ENCODE results near the gene CSTF2.
A peak's percentile ranks its signal among the peaks of the same experiment; 100 is the strongest.
"Not testable (repeated sequence)": the region's sequence is repeated elsewhere in the genome, so short reads cannot be mapped to it uniquely, and the experiment has no call there.

CSTF2 gene, protein sequence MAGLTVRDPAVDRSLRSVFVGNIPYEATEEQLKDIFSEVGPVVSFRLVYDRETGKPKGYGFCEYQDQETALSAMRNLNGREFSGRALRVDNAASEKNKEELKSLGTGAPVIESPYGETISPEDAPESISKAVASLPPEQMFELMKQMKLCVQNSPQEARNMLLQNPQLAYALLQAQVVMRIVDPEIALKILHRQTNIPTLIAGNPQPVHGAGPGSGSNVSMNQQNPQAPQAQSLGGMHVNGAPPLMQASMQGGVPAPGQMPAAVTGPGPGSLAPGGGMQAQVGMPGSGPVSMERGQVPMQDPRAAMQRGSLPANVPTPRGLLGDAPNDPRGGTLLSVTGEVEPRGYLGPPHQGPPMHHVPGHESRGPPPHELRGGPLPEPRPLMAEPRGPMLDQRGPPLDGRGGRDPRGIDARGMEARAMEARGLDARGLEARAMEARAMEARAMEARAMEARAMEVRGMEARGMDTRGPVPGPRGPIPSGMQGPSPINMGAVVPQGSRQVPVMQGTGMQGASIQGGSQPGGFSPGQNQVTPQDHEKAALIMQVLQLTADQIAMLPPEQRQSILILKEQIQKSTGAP

DNA sequence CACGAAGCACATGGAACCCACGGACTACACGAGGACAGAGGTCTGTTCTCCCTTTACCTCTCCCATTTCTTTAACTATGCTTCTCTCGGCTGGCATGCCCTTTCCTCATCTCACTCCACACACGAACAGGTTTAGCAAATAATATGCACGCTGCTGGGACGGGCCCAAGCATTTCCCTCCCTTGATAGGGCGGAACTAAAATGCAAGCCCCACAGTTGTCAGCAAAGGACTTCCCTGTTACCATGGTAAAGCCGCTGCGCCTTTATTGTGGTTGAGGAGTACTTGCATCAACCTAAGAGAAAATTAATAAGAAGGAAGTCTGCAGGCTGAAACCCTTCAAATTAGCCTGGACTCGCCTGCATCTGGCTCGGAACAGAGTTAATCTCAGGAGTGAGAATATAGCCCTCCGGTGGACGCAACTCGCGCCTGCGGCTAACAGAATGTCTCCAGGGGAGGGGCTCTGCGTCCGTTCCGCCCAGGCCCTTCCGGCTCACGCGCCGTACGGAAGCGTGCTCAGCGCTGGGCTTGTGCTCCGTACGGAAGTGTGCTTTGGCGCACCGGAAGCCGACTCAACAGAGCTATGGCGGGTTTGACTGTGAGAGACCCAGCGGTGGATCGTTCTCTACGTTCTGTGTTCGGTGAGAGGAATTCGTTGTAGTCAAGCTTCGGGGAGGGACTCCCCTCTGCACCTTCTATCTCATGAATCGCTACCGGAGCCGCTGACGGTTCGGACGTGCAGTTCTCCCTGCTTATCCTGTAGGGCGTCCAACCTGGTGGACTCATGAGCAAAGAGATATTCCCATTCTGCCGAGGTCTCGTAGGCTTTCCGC is at the start of gene CSTF2:
CSTF2 (plus strand) TSS at position 555 of the 830 bp plus-strand sequence; CDS start at position 581, 26 bp downstream.
- DNase-seq (ENCODE audit: low read depth) = peak; percentile 63

DNA sequence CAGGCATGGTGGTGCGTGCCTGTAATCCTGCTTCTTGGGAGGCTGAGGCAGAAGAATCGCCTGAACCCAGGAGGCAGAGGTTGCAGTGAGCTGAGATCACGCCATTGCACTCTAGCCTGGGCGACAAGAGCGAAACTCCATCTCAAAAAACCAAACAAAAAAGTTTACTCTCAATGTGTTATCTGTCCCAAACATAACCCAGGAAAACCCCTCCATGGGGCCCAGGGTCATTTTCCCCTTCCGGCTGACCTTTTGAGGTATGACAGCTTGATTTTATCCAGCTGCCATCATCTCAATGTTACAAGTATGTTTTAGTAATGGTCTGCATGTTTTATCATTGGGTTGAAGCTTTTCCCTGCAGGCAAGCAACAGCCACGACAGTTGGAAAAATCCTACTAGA is 23.8 kb upstream of the CSTF2 start:
- not testable (repeated sequence) for DNase-seq (ENCODE audit: low read depth)

DNA sequence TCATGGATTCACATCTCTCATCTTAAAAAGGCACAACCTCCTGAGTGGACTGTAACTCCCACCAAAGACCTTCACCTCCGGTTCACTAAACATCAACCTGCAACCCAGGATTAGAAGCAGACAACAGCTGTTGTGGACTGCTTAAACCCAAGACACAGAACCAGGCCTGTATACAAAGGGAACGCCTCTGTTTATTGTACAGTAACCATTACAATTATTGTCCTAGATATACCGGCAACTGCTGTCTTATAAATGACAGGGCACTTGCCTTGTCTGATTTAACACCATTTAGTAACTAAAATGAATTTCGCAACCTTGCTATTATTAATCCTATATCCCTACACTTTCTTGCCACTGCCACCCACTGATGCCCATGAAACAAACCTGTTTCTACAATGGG is 22.8 kb upstream of the CSTF2 start:
- DNase-seq (ENCODE audit: low read depth) = no peak

DNA sequence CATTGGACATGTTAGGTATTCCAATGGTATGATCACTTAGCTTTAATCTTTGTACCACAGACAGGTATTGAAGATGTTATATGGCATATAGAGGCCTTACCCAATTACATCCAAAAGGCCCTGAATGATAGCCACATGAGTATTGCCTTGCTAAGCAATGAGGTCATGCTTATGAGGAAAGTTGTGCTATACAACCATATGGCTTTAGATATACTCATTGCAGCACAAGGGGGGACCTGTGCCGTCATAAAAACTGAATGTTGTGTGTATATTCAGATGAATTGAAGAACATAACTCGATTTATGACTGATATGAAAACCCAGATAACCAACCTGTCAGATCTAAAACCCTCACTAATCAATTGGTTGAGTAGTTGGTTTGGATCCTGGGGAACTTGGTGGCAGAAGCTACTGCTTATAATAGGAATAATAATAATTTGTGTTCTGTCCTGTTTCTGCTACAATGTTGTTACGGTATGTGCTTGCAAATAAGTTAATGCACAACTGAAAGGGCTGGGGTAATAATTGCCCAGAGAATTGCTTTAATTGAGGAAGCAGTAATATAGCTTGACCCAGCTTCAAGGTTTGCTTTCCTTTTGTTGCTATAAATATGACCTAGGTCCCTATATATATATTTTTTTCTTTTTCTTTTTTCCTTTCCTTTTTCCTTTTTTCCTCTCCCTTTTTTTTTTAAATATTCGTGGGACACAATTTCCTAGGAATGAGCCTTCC is 21.5 kb upstream of the CSTF2 start:
- no peak for DNase-seq (ENCODE audit: low read depth)

DNA sequence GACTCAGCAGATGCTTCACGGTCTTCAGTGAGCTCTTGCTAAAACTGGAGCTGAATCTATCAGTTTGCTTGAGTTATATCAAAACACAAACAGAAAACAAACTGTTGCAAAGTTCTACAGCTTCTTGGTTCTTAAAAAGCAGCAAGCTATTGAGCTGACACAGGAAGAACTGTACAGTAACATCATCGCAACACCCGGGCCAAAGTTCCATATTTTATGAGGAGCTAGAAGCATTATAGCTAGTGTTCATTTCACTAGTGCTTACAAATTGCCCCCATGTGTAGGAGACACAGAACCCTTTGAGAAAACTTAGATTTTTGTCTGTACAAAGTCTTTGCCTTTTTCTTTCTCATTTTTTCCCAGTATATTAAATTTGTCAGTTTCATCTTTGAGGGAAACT is 17.3 kb upstream of the CSTF2 start:
- DNase-seq (ENCODE audit: low read depth) = no peak

DNA sequence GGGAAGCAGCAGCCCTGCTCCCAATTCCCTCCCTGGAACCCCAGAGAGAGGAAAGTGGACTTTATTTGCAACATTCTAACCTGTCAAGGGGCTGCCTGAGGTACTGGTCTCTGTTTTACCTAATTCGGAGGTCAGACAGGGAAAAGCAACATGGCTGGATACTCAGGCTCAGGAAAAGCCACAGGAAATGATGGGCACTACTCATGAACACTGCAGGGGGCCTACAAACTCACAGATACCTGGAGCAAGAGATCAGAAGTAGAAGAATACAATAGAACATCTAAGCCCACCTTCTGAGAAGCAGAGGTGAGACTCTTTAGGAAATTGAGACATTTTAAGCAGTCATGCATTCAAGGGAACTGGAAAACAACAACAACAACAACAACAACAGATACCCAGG is 15.4 kb upstream of the CSTF2 start:
- DNase-seq (ENCODE audit: low read depth) = no peak

DNA sequence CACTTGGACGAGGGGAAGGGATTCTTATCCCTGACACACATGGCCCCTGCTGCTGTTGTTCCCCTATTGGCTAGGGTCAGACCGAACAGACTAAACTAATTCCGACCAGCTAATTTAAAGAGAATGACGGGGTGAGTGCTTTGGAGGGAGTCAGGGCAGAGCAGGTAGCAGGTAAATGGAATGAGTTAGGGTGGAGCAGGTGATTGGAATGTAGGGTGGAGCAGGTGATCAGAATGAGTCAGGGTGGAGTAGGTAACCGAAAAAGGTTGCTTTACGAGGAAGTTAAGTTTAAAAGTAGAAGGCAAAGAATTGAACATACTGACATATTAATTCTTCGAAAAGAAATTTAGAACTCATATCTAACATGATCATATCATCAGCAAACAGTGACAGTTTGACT is 11.9 kb upstream of the CSTF2 start:
- not testable (repeated sequence) for DNase-seq (ENCODE audit: low read depth)

DNA sequence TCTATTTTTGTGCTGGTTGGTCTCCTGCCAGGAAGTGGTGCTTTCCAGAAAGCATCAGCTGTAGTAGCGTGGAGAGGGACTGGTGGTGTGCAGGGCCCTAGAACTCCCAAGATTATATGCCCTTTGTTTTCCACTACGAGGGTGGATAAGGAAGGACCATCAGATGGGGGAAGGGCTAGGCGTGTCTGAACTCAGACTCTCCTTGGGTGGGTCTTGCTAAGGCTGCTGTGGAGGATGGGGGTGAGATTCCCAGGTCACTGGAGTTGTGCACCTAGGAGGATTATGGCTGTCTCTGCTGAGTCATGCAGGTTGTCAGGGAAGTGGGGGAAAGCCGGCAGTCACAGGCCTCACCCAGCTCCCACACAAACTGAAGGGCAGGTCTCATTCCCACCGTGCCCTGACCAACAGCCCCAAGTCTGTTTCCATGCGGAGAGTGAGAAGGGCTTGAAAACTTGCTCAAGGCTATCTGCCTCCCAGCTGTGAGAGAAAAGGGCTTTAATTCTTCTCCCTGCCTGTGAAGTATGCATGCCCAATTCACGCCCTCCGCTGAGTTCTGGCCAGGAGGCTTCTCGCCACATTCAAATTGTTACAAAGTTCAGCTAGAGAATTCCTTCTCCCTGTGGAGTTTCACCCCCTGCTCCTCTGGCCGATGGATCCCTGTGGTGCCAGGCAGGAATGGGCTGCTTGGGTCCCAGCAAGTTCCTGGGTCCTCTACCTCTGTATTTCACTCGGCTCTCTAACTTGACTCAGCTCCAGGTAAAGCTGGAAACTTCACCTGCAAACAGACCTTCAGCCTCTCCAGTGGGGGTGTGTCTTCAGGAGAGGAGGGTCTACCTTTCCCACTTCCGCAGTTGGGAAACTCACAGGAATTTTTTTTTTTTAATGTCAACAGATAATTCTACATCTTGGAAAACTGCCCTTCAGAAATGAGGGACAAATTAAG is 7.7 kb upstream of the CSTF2 start:
- no peak for DNase-seq (ENCODE audit: low read depth)

DNA sequence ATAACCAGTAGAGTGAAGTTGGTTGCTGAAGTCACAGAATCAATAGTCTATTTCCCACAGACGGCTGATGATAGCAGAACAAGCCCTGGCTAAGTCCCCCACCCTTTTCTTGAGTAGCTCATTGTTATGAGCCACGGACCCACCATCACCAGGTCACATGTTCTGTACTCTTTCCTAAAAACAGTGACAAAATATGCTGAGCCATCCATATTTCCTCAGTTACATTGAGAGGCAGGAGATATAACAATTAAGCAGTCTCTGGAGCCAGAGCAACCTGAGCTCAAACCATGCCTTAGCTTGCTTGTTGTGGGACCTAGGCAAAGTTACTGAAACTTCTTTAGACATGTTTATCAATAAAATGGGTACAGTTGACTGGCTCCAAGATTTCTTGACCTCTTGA is 2.9 kb upstream of the CSTF2 start:
- no peak for DNase-seq (ENCODE audit: low read depth)

DNA sequence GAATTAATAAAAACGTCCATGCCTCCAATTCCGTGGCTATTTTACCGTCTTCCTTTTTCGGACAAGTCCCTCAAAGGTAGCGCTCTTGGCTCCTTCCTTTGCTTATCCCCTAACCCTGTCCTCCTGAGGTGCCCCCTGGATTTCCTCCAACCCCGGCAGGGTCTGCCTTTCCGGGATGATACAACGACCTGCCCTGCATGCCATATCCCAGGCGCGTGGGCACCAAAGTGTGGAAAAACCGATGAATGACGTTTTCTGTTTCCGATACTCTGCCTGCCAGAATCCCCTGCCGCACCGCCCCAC is 706 bp upstream of the CSTF2 start:
- DNase-seq (ENCODE audit: low read depth) = no peak

DNA sequence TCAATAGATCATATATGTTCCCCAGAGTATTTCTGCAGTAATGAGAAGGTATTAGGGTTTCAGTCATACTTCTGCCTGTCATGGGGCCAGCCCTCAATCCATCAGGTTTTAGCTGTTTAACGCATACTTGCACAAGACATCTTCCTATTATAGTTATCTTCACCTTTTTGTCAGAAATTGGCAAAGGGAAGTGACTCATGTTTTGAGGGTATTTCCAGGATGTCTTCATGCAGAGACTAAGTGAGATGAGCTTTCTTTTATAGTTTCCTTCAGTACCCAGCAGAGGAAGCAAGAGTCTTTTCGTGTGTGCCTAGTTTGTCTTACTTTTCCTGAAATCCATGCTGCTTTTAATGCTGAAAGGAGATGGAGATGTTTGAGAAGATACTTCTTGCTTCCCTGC is 9.5 kb downstream of the CSTF2 start:
- no peak for DNase-seq (ENCODE audit: low read depth)

DNA sequence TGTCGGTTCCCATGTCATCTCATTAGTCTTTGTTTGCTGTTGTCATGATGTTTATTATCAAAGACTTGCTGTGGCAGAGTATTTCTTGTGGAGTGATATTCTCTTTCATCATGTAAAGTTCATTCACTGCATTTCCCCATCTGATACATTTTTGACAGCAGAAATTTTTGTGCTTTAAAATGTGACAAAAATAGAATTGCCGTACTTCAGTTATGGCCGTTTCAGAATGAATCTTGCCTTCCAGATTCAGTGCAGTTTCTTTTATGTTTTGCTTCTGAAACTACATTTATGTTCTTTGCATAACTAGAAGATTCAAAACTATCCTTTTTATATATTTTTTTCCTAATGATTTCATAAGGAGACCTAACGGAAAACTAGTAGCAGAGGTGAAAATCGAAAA is 10.0 kb downstream of the CSTF2 start:
- no peak for DNase-seq (ENCODE audit: low read depth)

DNA sequence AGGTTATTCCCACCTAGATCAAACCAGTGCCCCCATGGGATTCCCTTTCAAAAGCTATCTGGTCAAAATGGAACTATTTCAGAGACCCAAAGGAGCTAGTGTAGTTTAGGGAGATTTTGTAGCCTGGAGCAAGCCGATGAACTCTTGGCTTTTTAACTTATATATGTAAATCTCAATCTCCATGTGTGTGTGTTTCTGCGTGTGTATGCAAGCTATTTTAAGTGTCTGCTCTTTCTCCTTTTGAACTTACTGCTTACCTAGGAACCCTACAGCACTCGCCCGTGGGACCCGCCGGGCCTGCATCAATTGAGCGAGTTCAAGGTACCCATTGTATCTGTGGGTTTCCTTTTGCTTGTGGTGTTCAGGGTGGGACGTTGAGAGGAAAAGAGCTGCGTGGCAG is 10.4 kb downstream of the CSTF2 start:
- DNase-seq (ENCODE audit: low read depth) = no peak

DNA sequence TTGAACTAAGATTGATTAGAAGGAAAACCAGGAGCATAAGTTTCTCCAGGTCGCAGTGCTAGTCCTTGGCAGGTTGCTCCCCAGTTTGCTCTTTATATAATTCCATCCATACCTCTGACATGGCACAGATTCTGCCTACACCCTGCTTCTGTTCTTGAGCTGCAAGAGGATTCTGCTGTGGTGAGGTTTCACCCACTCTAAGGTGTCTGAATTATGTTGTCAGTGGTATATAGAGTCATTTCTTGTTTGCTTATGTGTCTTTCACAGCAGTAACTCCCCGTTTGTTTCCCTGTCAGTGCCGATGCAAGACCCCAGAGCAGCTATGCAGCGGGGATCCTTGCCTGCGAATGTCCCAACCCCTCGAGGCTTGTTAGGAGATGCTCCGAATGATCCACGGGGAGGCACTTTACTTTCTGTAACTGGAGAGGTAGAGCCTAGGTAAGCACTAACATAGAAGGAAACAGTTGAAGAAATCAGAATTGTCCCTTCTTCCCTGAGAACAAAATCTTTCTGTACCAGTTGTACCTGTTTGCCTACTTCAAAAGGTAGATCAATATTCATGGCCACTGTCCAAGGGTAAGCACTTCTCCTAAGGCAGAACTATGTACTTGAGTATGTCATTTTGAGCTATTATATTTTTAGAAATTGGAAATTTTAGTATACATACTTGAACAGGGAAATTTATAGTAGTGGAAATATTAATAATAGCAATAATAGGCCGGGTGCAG is 11.2 kb downstream of the CSTF2 start:
- no peak for DNase-seq (ENCODE audit: low read depth)

DNA sequence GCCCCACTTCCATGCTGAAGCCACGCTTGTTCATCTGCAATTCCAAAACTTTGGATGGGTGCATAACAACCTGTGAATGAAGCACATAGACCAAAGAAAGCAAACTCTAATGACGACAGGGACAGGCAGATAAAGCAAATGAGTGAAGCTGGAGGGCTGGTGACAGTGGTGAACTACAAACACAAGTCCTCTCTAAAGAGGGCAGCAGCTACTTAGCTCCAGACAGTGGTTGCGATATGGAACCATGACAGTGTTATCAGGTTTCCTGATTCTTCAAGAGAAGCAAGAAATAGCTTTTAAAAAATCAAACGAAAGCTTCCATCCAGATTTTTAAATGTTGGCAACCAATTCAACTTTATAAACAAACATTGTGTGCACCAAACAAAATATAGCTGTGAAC is 30.1 kb downstream of the CSTF2 start:
- no peak for DNase-seq (ENCODE audit: low read depth)

DNA sequence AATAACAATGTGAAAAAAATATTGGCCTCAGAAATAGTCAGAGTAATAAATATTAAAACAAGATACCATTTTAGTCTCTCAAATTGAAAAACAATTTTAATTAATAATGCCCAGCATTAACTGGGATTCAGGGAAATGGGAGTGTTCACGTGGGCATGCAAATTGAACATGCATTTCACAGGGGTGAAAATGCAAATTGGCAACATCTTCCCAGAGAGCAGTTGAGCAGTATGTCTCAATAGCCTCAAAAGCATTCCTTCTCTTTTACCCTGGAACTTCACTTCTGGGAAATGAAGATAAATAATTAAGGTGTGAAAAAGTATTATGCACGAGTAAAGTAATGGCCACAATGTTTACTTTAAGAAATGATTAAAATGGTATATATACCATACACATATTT is 32.6 kb downstream of the CSTF2 start:
- DNase-seq (ENCODE audit: low read depth) = no peak

DNA sequence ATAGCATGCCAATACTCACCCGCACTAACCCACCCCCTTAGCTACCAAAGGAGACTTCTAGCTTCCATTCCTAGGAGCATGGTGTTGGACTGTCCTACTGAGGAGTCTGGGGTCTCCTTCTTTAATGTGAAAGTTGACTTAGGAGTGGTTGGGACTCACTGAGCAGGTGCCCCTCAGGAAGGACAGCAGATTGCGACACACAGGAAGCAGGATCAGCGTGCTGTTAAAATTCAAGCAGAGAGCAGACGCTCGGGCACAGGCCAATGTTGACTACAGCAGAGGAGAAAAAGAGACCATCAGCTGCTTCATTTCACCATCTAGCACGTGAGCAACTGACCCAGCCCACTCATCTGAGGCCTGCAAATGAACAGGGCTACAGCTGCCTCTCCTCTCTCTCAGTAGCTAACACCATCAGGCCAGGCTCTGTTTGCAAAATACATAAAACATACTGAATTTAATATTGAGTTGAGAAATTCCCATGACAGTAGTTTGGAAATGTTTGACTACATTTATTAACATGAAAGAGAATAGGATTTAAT is 43.2 kb downstream of the CSTF2 start:
- DNase-seq (ENCODE audit: low read depth) = no peak

DNA sequence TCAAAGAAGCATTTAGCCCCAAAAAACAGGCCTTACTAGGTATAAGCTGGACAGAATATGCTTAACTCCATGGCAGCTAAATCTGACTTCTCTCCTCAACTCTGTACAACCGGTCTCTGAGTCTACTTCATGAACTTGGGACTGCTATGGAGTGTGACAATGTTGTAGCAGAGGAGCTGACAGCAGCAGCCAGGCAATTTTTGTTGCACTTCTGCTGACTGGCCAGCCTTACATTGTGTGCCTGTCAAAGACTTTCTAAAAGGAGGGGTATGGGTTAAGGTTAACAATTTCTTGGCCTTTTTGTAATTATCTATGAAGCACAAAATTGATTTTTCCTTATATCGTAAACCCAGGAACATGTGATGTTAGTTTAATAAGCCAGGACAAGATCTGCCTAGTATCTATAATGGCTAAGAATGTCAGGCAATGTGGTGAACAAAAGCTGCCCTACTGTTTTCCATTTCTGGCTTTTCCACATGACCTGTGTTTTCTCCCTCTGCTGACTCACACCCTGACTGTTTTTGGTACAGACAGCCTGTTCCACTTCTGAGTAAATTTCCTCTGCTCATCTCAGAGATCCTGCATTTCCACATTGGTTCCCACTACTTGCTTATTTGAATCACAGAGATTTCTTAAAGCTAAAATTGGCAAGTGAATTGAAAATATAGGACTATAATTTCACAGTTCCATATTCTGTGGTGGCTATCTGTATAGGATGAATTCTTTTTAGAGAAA is 44.6 kb downstream of the CSTF2 start:
- DNase-seq (ENCODE audit: low read depth) = no peak

DNA sequence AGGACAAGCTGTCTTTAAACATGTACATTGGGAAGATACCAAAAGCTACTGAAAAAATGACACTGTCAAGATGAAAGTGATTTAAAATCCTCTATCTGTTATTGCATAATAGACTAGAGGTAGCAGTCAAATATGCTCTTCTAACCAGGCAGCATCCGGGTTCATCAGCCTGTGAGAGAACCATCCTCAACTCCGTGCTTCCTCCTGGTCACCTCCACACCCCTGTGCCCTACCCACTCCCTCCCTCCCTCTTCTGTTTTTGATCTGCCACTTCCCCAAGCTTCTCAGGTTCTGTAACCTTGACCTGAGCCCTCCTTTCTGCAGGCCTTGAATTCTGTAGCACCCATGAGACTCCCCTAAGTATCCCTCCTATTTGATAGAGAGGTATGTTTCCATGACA is 48.1 kb downstream of the CSTF2 start:
- no peak for DNase-seq (ENCODE audit: low read depth)

DNA sequence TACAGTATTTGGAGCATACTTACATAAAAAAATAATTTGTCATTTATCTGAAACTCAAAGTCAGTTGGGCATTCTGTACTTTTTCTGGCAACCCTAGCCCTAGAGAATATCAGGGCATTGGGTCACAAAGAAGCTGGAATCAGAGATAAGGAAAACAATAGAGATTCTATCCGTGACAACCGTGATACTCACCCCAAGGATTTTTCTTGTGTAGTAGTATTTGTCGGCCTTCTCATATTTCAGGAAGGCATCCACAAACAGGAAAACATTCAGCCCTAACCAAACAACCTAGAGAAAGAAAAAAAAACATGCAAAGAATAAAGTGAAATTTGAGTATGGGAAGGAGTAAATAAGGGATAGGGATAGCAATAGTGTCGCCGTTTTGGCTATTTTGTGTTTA is 50.3 kb downstream of the CSTF2 start:
- DNase-seq (ENCODE audit: low read depth) = no peak

Data from T-helper 22 cell (primary cell).